ENCODE data around the gene IFT52.
"Not testable (repeated sequence)": the region's sequence is repeated elsewhere in the genome, so short reads cannot be mapped to it uniquely, and the experiment has no call there.

The IFT52 gene

GRCh38 chr20:43655176-43655575 lies 64.4 kb downstream of the IFT52 start:
- not testable (repeated sequence) for DNase-seq

GRCh38 chr20:43655937-43656336 lies 65.2 kb downstream of the IFT52 start:
- no peak for DNase-seq

GRCh38 chr20:43658069-43658722 lies 67.5 kb downstream of the IFT52 start:
- DNase-seq, result peak; percentile 45 to 46

- DNase-seq, result no peak
Measured at GRCh38 chr20:43658723-43659419, 68.1 kb downstream of the IFT52 start.

GRCh38 chr20:43662943-43663655 lies 72.4 kb downstream of the IFT52 start:
- DNase-seq, result no peak

- no peak for DNase-seq
Measured at GRCh38 chr20:43665466-43666176, 74.9 kb downstream of the IFT52 start.

- DNase-seq, result peak; percentile 54 to 69
Measured at GRCh38 chr20:43666376-43667328, 75.9 kb downstream of the IFT52 start, which contains the start of gene MYBL2. MYBL2 (plus strand) TSS chr20:43667114; CDS start chr20:43667284, 170 bp downstream.

GRCh38 chr20:43667341-43668132 lies 76.8 kb downstream of the IFT52 start:
- DNase-seq, result peak in 1 of 2 donors; percentile 23

- DNase-seq, result no peak
Measured at GRCh38 chr20:43669332-43669731, 78.6 kb downstream of the IFT52 start.

GRCh38 chr20:43670423-43670822 lies 79.7 kb downstream of the IFT52 start:
- no peak for DNase-seq

GRCh38 chr20:43676368-43676767 lies 85.6 kb downstream of the IFT52 start:
- no peak for DNase-seq

GRCh38 chr20:43680981-43681380 lies 90.2 kb downstream of the IFT52 start:
- DNase-seq, result no peak

- DNase-seq, result no peak
Measured at GRCh38 chr20:43681468-43681942, 90.8 kb downstream of the IFT52 start.

- no peak for DNase-seq
Measured at GRCh38 chr20:43681991-43682410, 91.3 kb downstream of the IFT52 start.

GRCh38 chr20:43682446-43682845 lies 91.7 kb downstream of the IFT52 start:
- no peak for DNase-seq

- no peak for DNase-seq
Measured at GRCh38 chr20:43686820-43687219, 96.1 kb downstream of the IFT52 start.

- no peak for DNase-seq
Measured at GRCh38 chr20:43689165-43689564, 98.4 kb downstream of the IFT52 start.

GRCh38 chr20:43690943-43691598 lies 100.3 kb downstream of the IFT52 start:
- DNase-seq, result no peak

- DNase-seq, result peak; percentile 56 to 66
Measured at GRCh38 chr20:43691928-43692524, 101.3 kb downstream of the IFT52 start.

- no peak for DNase-seq
Measured at GRCh38 chr20:43694763-43695162, 104.0 kb downstream of the IFT52 start.
